Stimulated activated CD4-positive, alpha-beta T cell treated with anti-CD3 and anti-CD28 coated beads, Interleukin-1b, Interleukin-23, amount 100 ng/mL, for 1 hour (primary cell): ENCODE measurements around the gene COL4A1.

ENCODE experiments used
- DNase-seq, 2 donors: peaks; one replicate each; pipeline ENCODE4 v3.0.0-alpha.2; 2020; ENCODE audit warnings: low read depth in 2 of 2

COL4A1 gene

DNA sequence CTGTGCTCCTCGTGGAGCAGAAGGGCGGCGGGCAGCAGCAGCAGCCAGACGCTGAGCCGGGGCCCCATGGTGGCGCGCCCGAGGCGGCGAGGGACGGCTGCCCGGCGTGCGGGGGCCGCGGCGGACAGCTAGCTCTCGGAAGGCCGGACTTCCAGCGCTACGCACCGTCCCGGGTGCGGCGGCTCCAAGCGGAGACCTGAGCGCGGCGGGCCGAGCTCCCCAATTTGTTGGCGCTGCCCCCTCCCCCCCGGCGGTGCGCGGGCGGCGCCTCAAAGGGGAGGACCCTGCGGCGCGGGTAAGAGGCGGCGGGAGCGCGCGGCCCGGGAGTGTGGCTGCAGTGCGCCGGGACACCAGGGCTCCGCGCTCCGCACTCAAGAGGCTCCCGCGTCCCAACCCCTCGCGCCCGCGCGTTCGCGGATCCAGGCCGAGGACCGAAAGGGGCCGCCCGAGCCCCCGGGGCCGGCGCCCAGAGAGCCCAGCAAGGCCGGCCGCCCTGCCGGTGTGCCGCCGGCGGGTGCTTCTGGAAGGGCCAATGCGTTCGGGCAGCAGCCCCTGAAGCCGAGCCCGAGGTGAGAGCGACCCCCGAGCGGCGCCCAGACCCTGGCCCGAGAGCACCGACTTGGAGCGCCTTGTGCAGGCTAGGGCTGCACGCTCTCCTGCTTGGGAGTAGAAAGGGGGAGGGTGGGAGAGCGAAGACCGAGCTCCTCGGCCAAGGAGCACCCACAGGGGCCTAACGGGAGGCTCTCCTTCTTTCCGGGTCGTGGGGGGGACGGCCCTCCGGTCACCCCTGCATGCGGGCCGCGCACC is at the start of gene COL4A1, which contains the start of gene COL4A2:
COL4A1 (minus strand) TSS at position 198 of the 807 bp plus-strand sequence; CDS start at position 68, 130 bp downstream.
COL4A2 (plus strand) TSS at position 325 of the 807 bp plus-strand sequence. CDS start 620 bp downstream, outside the sequence.
- no peak for DNase-seq

DNA sequence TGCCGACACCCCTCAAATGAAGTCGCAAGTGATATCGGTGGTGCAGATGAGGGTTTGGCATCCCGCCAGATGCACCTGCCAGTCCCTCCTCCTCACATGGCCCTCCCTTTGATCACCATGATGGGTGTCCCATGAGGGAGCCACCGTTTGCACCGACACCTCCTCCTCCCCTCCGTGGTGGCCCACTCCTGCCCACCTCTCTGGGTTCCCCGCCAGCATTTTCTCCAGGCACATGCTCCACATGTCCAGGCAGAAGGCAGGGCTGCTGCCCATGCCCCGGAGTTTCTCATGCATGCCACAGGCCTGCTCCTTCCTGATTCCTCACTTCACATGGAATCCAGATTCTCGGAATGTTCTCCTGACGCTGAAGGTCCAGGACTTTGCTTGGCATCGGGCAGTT is 49.4 kb upstream of the COL4A1 start:
- no peak for DNase-seq

DNA sequence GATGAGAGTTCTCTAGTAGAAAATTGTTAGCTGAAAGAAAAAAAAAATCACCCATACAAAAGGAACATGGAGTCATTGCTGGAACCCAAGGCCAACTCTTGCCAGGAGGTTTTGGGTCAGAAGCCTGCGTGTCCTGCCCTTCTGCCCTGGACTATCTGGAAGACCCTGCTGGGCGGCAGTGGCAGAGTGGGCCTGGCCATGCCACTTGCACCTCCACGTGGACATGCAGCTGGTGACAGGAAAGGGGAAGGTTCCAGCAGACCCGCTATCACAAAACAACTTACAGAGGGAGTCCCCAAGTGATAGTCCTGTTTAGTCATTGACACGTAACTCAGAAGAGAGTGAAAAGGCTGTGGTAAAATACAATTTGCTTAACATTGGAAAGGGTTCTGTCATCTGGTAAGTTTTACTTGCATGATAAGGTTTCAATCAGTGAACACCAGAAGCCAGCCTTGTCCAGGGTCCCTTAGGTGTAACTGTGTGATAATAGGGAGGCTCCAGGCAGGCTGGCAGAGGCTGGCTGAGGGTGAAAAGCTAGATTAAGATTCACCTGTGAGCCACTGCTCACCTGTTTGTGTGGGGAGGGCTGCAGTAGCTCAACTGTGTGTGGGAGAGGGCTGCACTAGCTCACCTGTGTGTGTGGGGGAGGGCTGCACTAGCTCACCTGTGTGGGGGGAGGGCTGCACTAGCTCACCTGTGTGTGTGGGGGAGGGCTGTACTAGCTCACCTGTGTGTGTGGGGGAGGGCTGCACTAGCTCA is 47.9 kb upstream of the COL4A1 start:
- no peak for DNase-seq

DNA sequence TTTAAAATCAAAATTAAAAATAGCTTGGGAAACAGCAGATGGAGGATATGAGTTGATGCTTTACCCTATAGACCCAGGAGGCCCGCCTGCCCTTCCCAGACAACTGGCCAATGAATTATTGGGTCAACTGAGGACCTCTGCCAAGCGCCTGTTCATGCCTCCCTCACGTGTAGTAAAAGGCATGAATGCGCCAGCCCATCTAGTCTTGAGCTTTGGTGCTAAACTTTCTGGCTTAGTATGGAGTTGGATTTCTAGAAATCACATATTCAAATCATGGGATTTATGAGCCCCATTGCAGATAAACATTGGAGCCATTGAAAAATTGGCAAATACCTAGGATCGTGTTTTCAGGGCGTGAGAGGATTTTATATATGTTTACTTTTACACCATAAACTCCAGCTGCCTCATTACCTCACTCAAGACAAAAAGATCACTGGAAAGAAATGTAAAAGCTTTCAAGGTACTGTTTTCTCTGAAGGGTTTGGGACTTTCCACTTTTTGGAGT is 47.2 kb upstream of the COL4A1 start:
- no peak for DNase-seq

DNA sequence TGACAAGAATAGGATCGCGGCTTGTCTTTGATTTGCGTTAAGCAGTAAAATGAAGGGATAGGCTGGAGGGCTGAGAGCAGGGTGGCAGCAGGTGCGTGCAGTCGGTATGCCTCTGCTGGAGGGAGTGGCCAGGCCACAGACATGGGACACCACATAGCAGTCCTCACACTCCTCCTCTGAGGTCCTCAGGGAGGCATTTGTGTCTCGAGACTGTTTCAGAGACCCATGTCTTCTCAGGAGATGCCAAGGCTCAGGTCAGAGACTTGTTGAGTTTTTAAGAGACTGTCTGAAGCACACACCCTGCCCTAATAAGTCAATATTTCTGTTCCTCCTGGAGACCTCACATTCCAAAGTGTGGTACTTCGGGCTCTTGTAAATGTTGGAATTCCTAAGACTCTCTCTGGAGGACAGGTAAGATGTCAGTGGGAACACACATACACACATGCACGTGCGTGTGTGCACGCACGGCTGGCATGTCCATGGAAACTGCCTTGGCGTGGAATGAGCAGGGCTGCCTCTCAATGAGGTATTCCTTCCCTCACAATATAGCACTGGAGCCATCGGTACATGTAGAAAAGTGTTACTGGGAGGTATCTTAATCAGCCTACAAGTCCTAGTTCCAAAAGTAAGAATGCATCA is 46.5 kb upstream of the COL4A1 start:
- DNase-seq: no peak

DNA sequence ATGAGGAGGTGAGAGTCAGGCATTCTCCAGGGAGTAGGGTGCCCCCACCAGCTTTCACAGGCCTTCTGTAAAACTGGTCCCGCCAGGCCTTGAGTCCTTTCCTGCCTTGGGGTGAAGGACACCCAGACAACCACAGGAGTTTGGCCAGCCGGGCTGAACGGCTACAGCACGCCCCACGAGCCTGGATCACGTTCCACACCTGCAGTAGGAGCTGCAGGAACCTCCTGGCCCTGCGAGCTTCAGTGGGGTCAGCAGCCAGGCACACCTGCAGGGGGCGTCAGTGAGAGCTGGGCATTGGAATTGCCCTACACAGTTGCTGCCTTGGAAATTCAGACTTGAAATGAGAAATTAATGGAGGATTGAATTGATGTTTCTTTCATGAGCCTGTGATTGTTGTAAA is 45.8 kb upstream of the COL4A1 start:
- DNase-seq: no peak

DNA sequence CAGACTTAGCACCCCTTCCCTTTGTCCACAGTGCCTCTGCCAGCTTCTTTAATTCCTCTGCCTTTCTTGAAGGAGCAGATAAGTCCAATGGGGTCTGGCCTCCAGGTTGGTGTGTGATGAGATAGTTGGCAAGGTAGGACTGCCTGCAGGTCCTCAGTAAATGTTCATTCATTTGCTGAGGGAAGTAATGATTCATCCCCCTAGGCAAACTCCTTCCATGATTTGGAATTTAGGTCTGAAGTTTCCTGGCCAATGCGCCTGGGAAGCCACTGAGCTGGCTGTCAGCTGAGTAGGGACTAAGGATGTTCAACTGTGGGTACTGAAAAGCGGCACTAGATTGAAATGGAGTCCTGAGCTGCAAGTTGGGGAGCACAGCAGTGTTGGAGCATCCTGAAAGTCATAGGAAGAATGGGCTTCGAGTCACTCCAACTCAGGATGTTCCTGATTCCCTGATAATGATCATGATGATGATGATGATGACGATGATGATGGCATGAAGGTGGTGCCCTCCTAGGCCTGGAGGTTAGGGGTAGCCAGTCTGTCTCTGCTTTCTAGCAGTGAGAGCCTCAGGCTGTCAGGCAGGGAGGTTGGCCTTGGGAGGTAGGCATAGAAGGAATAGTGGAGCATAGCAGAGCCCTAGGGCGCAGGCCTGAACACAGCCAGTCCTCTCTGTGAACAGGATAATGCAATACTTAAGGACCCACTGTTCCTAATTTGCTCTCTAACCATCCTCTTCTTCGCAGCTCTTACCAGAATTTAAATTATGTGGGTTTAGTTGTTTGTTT is 44.9 kb upstream of the COL4A1 start:
- no peak for DNase-seq

DNA sequence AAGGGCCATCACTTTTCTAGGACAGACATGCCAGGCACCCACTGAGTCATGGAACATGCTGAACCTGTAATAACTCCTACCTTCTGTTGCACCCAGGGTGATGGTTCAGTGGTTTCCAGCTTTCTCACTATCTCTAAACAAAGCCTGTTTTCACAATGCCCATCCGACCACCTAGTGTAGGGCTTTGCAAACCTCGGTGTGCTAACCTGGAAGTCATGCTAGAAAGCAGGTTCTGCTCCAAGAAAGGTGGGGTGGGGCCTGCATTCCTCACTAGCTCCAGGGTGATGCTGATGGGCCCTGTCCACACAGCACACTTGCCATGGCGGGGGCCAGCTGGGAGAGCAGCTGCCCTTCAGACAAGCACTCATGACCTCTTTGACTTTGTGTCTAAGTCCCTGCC is 43.6 kb upstream of the COL4A1 start:
- DNase-seq: no peak

DNA sequence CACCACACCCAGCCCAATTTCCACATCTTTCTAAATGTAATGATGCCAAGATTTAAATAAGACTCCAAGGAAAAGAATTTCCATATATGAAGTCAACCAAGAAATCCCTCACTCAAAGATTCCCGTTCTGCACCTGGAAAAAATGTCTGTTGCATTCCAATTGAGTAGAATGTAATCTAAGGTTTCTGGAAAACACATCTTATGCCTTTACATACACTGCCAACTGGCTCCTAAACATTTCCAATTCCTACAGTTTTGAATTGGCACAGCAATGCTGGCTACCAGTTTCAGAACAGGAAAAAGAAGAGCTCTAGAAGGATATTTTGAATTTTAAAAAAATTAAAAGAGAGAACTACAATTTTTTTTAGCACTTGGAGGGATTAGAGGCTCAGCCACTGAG is 43.1 kb upstream of the COL4A1 start:
- DNase-seq: no peak

DNA sequence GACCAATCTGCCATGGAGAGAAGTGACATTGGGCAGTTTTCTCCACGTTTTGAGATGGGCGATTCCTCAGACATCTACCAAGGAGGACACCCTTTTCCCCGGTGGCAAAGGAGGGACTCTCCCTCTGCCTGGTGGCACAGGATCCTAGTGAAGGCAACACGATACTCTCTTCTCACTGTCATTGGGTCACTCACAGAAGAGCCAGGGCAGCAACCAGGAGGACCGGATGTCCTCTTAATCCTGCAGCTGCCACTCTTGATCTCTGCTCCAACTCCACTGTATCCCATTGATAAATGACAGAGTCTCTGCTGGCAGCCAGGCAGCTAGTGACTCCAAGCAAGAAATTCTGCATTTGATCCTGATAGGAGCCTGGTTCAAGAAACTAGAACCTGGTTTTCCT is 42.3 kb upstream of the COL4A1 start:
- DNase-seq: no peak

DNA sequence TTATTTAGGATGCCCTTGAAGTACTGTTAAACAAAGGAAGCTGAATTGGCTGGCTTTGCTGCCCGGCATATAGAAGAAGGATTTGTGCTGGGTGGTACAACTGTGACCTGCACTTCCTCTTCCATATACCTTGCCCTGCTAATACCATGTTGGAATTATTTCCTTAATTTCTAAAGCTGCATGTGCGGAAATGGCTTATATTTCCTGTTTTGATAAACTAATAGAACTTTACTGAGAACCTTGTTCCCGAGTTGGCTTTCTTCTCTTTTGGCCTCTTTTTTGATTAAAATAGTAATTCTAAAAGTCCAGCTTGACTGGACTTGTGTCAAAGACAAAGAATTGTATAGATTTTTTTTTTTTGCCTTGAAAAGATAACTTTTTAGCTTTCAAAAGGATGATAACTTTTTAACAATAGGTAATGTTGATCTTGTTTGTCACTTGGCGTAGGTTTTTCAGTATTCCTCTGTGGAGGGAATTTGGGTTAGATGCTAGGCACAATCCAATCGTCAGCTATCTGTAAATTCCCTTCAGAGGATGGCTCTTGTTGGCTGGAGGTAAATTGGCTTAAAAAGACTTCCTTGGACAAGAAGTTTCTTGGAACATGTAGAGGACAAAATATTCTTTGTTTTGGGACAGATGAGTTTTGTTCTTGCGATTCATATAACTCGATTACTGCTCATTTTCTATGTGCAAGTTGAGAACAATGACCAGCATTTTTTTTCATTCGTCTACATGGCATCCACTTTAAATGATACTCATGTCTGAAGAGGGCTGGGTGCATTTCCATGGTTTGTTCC is 41.5 kb upstream of the COL4A1 start:
- DNase-seq: no peak

DNA sequence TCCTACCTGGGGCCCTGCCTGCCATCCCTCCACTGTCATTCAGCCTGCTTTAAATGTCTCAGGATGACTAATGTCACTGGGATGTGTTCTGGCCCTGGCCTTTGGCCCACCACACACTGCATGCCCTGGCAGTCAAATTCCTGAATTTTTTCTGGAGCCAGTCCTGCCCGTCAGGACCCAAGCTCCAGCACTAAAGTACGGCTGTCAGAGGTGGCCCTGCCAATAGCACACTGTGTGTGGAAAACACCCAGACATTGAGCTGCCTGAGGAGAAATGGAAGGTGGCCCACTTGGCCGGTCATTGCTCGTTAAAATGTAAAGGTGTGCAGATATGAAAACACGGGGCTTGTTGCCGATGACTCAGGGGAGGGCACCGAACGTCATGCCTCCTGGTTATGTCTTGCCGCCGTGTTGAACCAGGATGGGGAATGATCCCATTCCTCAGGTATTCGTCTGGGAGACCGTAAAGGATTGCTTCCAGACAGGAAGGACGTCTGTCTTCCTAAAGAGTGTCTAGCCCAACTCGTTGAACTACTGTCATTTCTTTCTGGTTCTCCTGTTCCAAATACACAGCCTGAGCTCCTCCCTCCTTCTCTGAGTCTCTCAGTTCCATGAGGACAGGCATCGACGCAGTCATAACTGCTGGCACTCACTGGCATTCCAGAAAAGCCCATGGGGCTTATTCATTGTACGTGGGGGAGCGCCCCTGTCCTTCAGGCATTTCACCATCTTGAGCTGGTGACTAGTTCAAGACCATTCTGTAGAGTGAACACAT is 40.8 kb upstream of the COL4A1 start:
- no peak for DNase-seq

DNA sequence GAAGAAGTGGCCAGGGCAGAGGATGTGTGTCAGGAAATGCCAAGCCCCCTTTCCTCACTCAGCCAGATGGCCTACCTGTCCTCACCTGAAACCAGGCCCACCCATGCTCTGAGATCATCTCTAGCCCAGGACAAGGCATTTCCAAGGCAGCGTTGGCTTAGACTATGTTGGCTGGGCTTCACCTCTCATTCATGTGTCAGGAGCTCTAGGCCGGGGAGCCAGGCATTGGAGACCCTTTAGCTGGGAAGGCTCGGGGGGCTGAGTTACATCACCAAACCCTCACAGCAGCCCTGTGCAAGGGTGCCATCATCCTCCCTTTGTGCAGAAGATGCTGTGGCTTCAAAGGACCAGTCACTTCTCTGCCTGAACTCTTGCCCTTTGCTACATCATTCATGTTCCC is 40.1 kb upstream of the COL4A1 start:
- no peak for DNase-seq

DNA sequence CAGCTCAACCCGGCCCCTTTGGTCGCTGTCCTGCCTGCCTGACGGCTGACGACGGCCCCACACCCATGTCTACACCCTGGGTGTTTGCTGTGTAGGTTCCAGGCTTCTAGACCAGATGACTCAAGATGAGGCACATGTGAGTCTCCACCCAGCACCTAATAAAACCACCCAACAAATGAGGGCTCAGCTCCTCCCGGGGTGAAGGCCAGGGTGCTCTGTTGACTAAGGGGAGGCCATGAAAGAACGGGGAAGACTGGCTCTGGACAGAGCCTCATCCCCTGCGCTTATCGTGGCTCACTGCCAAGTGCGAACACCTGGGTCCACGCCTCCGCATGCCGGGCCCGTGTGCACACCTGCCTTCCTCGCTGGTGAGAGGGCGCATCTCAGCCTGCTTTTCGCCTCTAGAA is 39.7 kb upstream of the COL4A1 start:
- DNase-seq: no peak

DNA sequence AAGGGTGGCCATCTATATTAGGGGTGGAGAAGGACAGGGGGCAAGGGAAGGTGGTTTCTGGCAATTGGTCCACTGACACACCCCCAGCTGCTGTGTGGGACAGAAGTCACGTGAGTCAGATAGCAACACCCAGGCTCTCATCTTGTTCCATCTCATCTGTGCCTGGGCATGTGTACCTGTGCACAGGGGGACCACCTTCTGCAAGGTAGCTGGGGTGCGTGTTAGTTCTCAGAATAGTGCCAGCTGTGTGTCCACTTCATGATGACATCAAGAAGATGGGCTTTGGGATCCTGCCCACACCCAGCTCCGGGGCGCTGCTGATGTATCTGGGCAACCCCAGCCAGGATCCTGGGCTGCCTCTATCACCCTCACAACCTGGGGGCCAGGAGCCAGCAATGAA is 38.7 kb upstream of the COL4A1 start:
- no peak for DNase-seq

DNA sequence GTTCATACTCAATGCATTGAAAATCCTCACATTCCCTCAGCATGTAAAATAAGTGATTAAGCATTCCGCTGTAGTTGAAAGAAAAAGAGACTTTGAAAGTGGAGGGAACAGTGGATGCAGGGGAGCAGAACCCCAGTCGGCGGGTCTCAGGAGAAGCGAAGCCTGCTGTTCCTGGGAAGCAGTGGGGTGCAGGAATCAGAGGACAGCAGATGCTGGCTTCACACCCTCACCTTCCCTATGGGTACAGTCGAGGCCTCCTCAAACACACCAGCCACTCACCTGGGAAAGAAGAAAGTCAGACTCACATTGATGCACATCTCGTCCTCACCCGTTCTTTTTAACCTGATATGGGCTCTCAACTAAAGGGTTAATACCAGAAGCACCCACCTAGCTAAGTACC is 38.3 kb upstream of the COL4A1 start:
- no peak for DNase-seq

DNA sequence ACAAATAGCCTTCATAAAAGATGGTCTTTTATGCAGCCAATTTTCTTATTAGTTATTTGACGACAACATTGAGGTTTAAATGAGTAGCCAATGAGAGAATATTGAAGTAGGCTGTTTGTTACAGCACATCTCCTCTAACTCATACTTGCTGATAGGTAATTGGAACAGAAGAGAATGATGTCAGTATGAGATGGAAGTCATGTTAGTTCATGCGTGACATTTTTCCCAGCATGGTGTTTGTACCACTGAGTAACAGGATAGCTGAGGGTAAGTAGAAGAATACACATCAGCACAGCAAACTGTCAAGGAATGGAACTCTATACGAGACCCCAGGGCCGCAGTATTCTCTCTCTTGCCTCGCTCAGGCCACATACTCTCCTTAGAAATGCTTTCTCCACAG is 37.4 kb upstream of the COL4A1 start:
- DNase-seq: no peak

DNA sequence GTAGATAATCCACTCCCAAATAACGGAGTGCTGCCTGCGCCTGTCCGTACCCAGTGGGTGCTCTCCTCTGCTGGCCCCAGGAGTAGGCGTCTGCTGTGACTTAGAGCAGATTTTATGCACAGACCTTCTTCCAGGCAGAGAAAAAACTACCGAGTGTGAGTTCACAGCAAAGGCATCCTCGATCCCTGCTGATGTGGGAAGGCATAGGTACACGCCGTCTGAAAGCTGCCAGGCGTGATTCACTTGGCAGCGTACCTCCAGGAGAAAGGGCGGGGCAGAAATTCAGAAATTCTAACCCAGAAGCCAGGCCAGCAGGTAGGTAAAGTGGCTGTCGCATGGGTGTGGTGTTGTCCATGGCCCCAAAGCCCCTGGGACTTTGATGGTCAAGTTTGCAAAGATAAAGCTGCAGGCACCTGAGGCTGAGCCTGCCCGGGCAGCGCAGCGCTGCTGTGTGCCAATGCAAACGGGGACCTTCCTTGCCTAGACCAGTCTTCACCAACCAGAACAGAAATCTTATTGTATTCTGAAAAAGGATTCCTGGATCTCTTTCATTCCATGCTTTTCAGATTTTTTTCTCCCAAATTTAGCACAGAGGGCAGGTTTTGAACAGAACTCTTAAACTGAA is 36.4 kb upstream of the COL4A1 start:
- DNase-seq: no peak

DNA sequence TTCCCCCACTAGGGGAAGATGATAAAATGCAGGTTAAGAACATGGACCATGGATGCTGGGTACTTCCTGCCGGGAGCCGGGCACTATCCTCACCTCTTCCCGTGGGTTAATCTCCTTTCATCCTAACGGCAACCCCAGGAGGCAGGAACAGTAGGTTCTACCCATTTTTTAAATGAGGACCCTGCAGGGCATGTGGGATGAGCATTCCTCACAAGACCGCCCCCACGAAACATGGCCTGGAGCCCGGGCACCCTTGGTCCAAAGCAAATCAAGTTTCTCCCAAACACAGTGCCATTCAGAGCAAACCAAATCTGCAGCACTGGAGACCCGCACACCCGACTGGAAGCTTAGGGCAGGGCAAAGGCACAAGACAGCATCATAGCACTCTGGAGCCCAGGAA is 35.5 kb upstream of the COL4A1 start:
- no peak for DNase-seq
